SK-N-SH treated with all-trans-retinoic acid at 6 μM for 48 hours (cell line): Measurements from ENCODE around the gene PEX16.

ENCODE experiments used
- ATAC-seq: fragments of 200-7000 bp; cut with Tn5 transposase; 3 replicates; pipeline ENCODE4 v1.9.1; 2020; ENCODE audit warnings: mild to moderate bottlenecking, moderate library complexity
- ARNTL ChIP-seq: fragments of 450-650 bp; formaldehyde crosslinking; IDR thresholded peaks from 2 replicates; pipeline ENCODE4 v1.5.0; 2020; ENCODE audit warnings: low read depth, mild to moderate bottlenecking, moderate library complexity, borderline replicate concordance
- CREB5 ChIP-seq: fragments of 250-450 bp; sonication (Bioruptor Pico); IDR thresholded peaks from 2 replicates; pipeline ENCODE4 v1.5.1; 2020; ENCODE audit warnings: low read depth, mild to moderate bottlenecking, moderate library complexity
- CSDC2 ChIP-seq: fragments of 250-450 bp; sonication (Bioruptor Pico); IDR thresholded peaks from 2 replicates; pipeline ENCODE4 v1.5.0; 2020; ENCODE audit warnings: mild to moderate bottlenecking, moderate library complexity
- ESRRG ChIP-seq: fragments of 250-450 bp; sonication (Bioruptor Pico); IDR thresholded peaks from 2 replicates; pipeline ENCODE4 v1.6.1; 2021; ENCODE audit warnings: mild to moderate bottlenecking
- GLIS3 ChIP-seq: fragments of 250-450 bp; sonication (Bioruptor Pico); IDR thresholded peaks from 2 replicates; pipeline ENCODE4 v1.5.0; 2020; ENCODE audit warnings: mild to moderate bottlenecking, moderate library complexity
- OSR1 ChIP-seq: fragments of 250-450 bp; sonication (Bioruptor Pico); IDR thresholded peaks from 2 replicates; pipeline ENCODE4 v1.8.0; 2022; ENCODE audit warnings: moderate library complexity, mild to moderate bottlenecking, inconsistent platforms
- PATZ1 ChIP-seq: fragments of 250-450 bp; sonication (Bioruptor Pico); IDR thresholded peaks from 2 replicates; pipeline ENCODE4 v1.8.0; 2020; ENCODE audit warnings: mild to moderate bottlenecking, moderate library complexity, borderline replicate concordance
- POU6F1 ChIP-seq: fragments of 250-450 bp; sonication (Bioruptor Pico); IDR thresholded peaks from 2 replicates; pipeline ENCODE4 v1.8.0; 2021; ENCODE audit warnings: low read depth, mild to moderate bottlenecking, moderate library complexity, borderline replicate concordance
- PPARA ChIP-seq: fragments of 250-450 bp; sonication (Bioruptor Pico); IDR thresholded peaks from 2 replicates; pipeline ENCODE4 v1.5.0; 2020; ENCODE audit warnings: mild to moderate bottlenecking, borderline replicate concordance
- RARB ChIP-seq: fragments of 250-450 bp; sonication (Bioruptor Pico); IDR thresholded peaks from 2 replicates; pipeline ENCODE4 v1.8.0; 2021; ENCODE audit warnings: mild to moderate bottlenecking, moderate library complexity
- SNAI2 ChIP-seq: fragments of 250-450 bp; sonication (Bioruptor Pico); IDR thresholded peaks from 2 replicates; pipeline ENCODE4 v1.5.0; 2020; ENCODE audit warnings: mild to moderate bottlenecking, moderate library complexity
- TSHZ2 ChIP-seq: fragments of 250-450 bp; sonication (Bioruptor Pico); IDR thresholded peaks from 2 replicates; pipeline ENCODE4 v1.5.0; 2020; ENCODE audit warnings: mild to moderate bottlenecking, moderate library complexity
- ZC3H10 ChIP-seq: fragments of 250-450 bp; sonication (Bioruptor Pico); IDR thresholded peaks from 2 replicates; pipeline ENCODE4 v1.5.1; 2021; ENCODE audit warnings: mild to moderate bottlenecking, moderate library complexity
- ZFP3 ChIP-seq: fragments of 250-450 bp; sonication (Bioruptor Pico); IDR thresholded peaks from 2 replicates; pipeline ENCODE4 v1.5.0; 2020; ENCODE audit warnings: mild to moderate bottlenecking, moderate library complexity
- ZFP30 ChIP-seq: fragments of 450-650 bp; formaldehyde crosslinking; IDR thresholded peaks from 2 replicates; pipeline ENCODE4 v1.5.0; 2022; ENCODE audit warnings: mild to moderate bottlenecking, moderate library complexity
- ZNF565 ChIP-seq: fragments of 450-650 bp; formaldehyde crosslinking; conservative IDR thresholded peaks from 2 replicates; pipeline ENCODE4 v1.5.0; 2020; ENCODE audit warnings: low read depth, mild to moderate bottlenecking, moderate library complexity
- ZNF70 ChIP-seq: fragments of 450-650 bp; formaldehyde crosslinking; IDR thresholded peaks from 2 replicates; pipeline ENCODE4 v1.5.0; 2020; ENCODE audit warnings: mild to moderate bottlenecking, moderate library complexity
- ZNF8 ChIP-seq: fragments of 450-650 bp; formaldehyde crosslinking; IDR thresholded peaks from 2 replicates; pipeline ENCODE4 v1.5.0; 2020; ENCODE audit warnings: mild to moderate bottlenecking, moderate library complexity

Gene PEX16

GRCh38 chr11:45889555-45889954 is 28.1 kb downstream of the PEX16 start:
- no peak for ATAC-seq

GRCh38 chr11:45887587-45887986 is 30.1 kb downstream of the PEX16 start:
- ATAC-seq = no peak
- TF ChIP-seq ESRRG (CRISPR knock-in tag) = no peak
- no peak for TF ChIP-seq ZNF565 (CRISPR knock-in tag)
- no peak for TF ChIP-seq ARNTL (CRISPR knock-in tag)
- TF ChIP-seq CSDC2 (CRISPR knock-in tag) = no peak
- TF ChIP-seq PATZ1 (CRISPR knock-in tag) = no peak
- no peak for TF ChIP-seq PPARA
- no peak for TF ChIP-seq OSR1 (CRISPR knock-in tag)
- no peak for TF ChIP-seq SNAI2 (CRISPR knock-in tag)
- no peak for TF ChIP-seq RARB (CRISPR knock-in tag)
- TF ChIP-seq ZC3H10 = no peak
- no peak for TF ChIP-seq POU6F1

More at GRCh38 chr11:45889555-45889954, 28.1 kb downstream of the PEX16 start:
- TF ChIP-seq ZNF8 (CRISPR knock-in tag) (no peak), ZNF70 (CRISPR knock-in tag) (no peak), CSDC2 (CRISPR knock-in tag) (no peak), ZFP3 (CRISPR knock-in tag) (no peak), SNAI2 (CRISPR knock-in tag) (no peak), TSHZ2 (no peak), ZFP30 (CRISPR knock-in tag) (no peak), POU6F1 (no peak), CREB5 (no peak), ESRRG (CRISPR knock-in tag) (no peak), ARNTL (CRISPR knock-in tag) (no peak), GLIS3 (CRISPR knock-in tag) (no peak), OSR1 (CRISPR knock-in tag) (no peak), RARB (CRISPR knock-in tag) (no peak)

- no peak for ATAC-seq
- TF ChIP-seq SNAI2 (CRISPR knock-in tag) = no peak
These were observed 30.7 kb downstream of the PEX16 start for GRCh38 chr11:45886816-45887520.
